OCI-LY7 (cell line): ENCODE data around the gene ZBTB42. TPM values are rescaled to one million over a fixed set of nuclear protein-coding genes. Genes with fewer than 3 reads are reported as not detected.

ENCODE experiments used
- BruUV-seq: library from RNA; stranded (reverse); fragments of 400-500 nt; replicated peaks from 2 replicates; lab custom pipeline; 2021; lab: Mats Ljungman, UMichigan
- CTCF ChIA-PET: fragments of 300-600 bp; sonication (Branson Sonifier 250); formaldehyde crosslinking; loops from one replicate; lab custom pipeline; 2022; ENCODE audit warnings: antibody characterized with exemption; ENCODE audit not compliant: unreplicated experiment; lab: Charles Lee
- POLR2A ChIA-PET: fragments of 300-600 bp; sonication (Branson Sonifier 250); formaldehyde crosslinking; loops from one replicate; lab custom pipeline; 2022; ENCODE audit warnings: antibody characterized with exemption; lab: Charles Lee
- DNase-seq: peaks from one replicate; pipeline ENCODE4 v3.0.0-alpha.2; 2015; ENCODE audit warnings: low spot score
- H2AFZ ChIP-seq: fragments of 200-600 bp; sonication (generic), shearing (Covaris generic); 2 replicates; pipeline ENCODE4 v1.6.1; 2014; ENCODE audit warnings: mild to moderate bottlenecking, antibody characterized with exemption, low read length, moderate library complexity
- H3K27ac ChIP-seq: fragments of 200-600 bp; sonication (generic); 2 replicates; pipeline ENCODE4 v1.5.1; 2014; ENCODE audit warnings: mixed run types, low read depth, mild to moderate bottlenecking, moderate library complexity, low read length, inconsistent platforms; ENCODE audit not compliant: poor library complexity, severe bottlenecking
- H3K36me3 ChIP-seq: fragments of 200-600 bp; sonication (generic); 2 replicates; pipeline ENCODE4 v1.6.1; 2014; ENCODE audit warnings: mild to moderate bottlenecking, antibody characterized with exemption, low read length, moderate library complexity, mixed read lengths; ENCODE audit not compliant: insufficient read depth
- H3K4me1 ChIP-seq: fragments of 200-600 bp; sonication (generic); 2 replicates; pipeline ENCODE4 v1.5.1; 2014; ENCODE audit warnings: mild to moderate bottlenecking, low read length; ENCODE audit not compliant: insufficient read depth, poor library complexity, severe bottlenecking
- H3K4me2 ChIP-seq: fragments of 200-600 bp; sonication (generic); 2 replicates; pipeline ENCODE4 v1.6.1; 2014; ENCODE audit warnings: mild to moderate bottlenecking, low read length
- H3K4me3 ChIP-seq: fragments of 200-600 bp; sonication (generic); 2 replicates; pipeline ENCODE4 v1.5.1; 2014; ENCODE audit warnings: mild to moderate bottlenecking, low read depth, low read length; ENCODE audit not compliant: poor library complexity, severe bottlenecking
- H3K79me2 ChIP-seq: fragments of 200-600 bp; sonication (generic); 2 replicates; pipeline ENCODE4 v1.6.1; 2016; ENCODE audit warnings: low read depth, mild to moderate bottlenecking, low read length, moderate library complexity, mixed read lengths; ENCODE audit not compliant: insufficient read depth
- H3K9me2 ChIP-seq: fragments of 200-600 bp; sonication (generic); 2 replicates; pipeline ENCODE4 v1.6.1; 2016; ENCODE audit warnings: mild to moderate bottlenecking, low read length, mixed read lengths; ENCODE audit not compliant: insufficient read depth
- H3K9me3 ChIP-seq: fragments of 200-600 bp; sonication (generic); 2 replicates; pipeline ENCODE4 v1.6.1; 2014; ENCODE audit warnings: mild to moderate bottlenecking, mixed run types, low read length, mixed read lengths
- H4K20me1 ChIP-seq: fragments of 200-600 bp; sonication (generic); 2 replicates; pipeline ENCODE4 v1.6.1; 2014; ENCODE audit warnings: mild to moderate bottlenecking, antibody characterized with exemption, low read length, moderate library complexity, mixed read lengths; ENCODE audit not compliant: insufficient read depth
- EZH2phosphoT487 ChIP-seq: fragments of 200-600 bp; sonication (generic); IDR thresholded peaks from 2 replicates; pipeline ENCODE4 v1.6.1; 2018; ENCODE audit warnings: low read depth, borderline replicate concordance, mild to moderate bottlenecking, mixed run types, antibody characterized with exemption, low read length, moderate library complexity, mixed read lengths
- intact Hi-C: fragments of 100-400 bp; cut with micrococcal nuclease; formaldehyde crosslinking; loops from one replicate; pipeline ENCODE4 v1.10.0; 2022; ENCODE audit not compliant: unreplicated experiment
- total RNA-seq, 2 experiments: library from RNA; depleted of rRNA in 1 of 2; stranded (reverse); fragments of >200 nt in 1 of 2; shearing (Covaris generic) in 1 of 2; gene quantifications; 2 replicates each; pipeline ENCODE4 v1.2.3, GENCODE V29; 2014 to 2022
- TF ChIP-seq, protein P1 (sequence below): fragments of 200-600 bp; sonication (generic); conservative IDR thresholded peaks from 2 replicates; pipeline ENCODE4 v1.5.1; 2014; ENCODE audit warnings: mild to moderate bottlenecking, antibody characterized with exemption, low read length, moderate library complexity, mixed read lengths

Gene ZBTB42
- total RNA-seq, 2 experiments from 2014 or later: 0.98 to 1.9 TPM

DNA sequence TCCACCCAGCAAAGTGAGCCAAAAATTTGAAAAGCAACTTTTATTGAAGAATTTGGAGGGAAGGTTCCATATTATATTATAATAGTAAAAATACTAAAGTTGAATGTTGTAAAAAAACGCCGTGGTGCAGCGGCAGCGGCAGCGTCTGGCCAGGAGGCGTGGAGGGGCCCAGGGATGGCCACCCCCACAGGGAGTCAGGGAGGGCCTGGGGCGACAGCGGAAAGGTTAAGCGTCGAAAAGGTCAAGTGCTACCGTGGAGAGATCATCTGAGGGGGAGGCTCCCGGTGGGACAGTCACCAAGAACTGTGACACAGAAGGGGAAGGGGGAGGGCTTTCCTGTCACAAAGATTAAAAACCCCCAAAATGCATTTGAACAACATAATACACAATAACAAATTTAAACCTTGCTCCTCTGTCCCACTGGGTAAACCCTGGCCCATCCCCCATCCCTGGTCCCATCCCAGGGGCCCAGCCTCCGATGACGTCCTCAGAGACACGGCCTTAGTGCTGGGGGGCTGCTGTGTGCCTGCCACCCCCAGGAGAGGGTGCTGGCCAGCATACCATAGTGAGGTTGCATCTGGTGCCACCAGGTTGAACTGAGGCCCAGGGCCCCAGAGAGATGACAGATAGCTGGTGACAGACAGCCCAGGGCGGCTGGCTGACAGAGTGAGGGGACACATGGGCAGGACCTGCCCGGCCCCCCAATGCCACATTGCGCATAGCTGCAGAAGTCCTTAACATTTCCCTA, 31.4 kb upstream of the ZBTB42 start:
- no peak overlapping the region for H2AFZ ChIP-seq
- H3K79me2 ChIP-seq: no peaks in the 10 kb centered on the region
- H3K9me3 ChIP-seq: no peaks in the 10 kb centered on the region
- peaks cover 56% of the 10 kb centered on the region for H3K36me3 ChIP-seq
- TF ChIP-seq, protein P1, sequence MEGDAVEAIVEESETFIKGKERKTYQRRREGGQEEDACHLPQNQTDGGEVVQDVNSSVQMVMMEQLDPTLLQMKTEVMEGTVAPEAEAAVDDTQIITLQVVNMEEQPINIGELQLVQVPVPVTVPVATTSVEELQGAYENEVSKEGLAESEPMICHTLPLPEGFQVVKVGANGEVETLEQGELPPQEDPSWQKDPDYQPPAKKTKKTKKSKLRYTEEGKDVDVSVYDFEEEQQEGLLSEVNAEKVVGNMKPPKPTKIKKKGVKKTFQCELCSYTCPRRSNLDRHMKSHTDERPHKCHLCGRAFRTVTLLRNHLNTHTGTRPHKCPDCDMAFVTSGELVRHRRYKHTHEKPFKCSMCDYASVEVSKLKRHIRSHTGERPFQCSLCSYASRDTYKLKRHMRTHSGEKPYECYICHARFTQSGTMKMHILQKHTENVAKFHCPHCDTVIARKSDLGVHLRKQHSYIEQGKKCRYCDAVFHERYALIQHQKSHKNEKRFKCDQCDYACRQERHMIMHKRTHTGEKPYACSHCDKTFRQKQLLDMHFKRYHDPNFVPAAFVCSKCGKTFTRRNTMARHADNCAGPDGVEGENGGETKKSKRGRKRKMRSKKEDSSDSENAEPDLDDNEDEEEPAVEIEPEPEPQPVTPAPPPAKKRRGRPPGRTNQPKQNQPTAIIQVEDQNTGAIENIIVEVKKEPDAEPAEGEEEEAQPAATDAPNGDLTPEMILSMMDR: no peak
- no peak for TF ChIP-seq EZH2phosphoT487
- ChIA-PET CTCF (interaction anchor here (0.6 kb wide), 1 partner anchor 140 kb away, joined by 3 read pairs; no protein-coding TSS in a partner anchor), POLR2A (interaction anchor here (1.5 kb wide), 1 partner anchor 17 kb away, joined by 3 read pairs; the partner anchor contains the start of gene SIVA1)
- no peak overlapping the region for H3K4me2 ChIP-seq
- DNase-seq: no peak
- H3K4me3 ChIP-seq: no peak overlapping the region
- H3K27ac ChIP-seq: no peak overlapping the region
- H3K9me2 ChIP-seq: no peaks in the 10 kb centered on the region
- peaks cover 4% of the 10 kb centered on the region for H3K4me1 ChIP-seq
- no peaks in the 10 kb centered on the region for H4K20me1 ChIP-seq
- TSS peak; percentile 90 for BruUV-seq
- intact Hi-C loops: loop anchor here (2.0 kb wide), 1 partner anchor 101 kb away; no protein-coding TSS in a partner anchor

DNA sequence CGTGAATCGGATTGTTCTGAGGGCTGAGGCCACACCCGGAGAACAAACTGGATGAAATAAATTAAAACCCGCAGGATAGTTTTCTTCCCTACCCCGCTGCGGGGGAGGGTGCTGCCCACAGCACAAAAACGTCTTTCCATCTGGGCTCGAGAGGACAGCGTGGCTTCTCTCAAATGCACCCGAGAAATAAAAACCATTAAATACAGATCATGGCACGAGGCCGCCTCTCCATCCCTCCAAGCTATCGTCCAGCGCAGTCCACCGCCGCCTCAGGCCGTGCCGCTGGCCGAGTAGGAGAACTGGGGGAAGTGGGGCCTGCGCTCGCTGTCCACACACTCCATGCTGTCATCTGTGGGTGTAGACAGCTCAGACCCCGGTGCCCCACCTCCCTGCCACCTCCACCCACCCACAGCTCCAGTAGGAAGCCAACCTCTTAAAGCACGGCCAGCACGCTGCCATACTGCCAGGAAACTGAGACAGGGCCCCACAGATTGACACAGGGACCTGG, 30.8 kb upstream of the ZBTB42 start:
- Histone ChIP-seq H2AFZ (no peak overlapping the region), H3K4me2 (no peak overlapping the region), H3K79me2 (no peaks in the 10 kb centered on the region), H3K9me2 (no peaks in the 10 kb centered on the region), H3K4me3 (no peak overlapping the region), H3K4me1 (peaks cover 4% of the 10 kb centered on the region), H3K9me3 (no peaks in the 10 kb centered on the region), H3K36me3 (peaks cover 61% of the 10 kb centered on the region), H3K27ac (no peak overlapping the region), H4K20me1 (no peaks in the 10 kb centered on the region)
- DNase-seq: no peak
- POLR2A ChIA-PET: no interaction called here
- intact Hi-C loops: no loop called here
- CTCF ChIA-PET: no interaction called here
- no TSS peak for BruUV-seq
- TF ChIP-seq EZH2phosphoT487: no peak
- TF ChIP-seq, protein P1: no peak

DNA sequence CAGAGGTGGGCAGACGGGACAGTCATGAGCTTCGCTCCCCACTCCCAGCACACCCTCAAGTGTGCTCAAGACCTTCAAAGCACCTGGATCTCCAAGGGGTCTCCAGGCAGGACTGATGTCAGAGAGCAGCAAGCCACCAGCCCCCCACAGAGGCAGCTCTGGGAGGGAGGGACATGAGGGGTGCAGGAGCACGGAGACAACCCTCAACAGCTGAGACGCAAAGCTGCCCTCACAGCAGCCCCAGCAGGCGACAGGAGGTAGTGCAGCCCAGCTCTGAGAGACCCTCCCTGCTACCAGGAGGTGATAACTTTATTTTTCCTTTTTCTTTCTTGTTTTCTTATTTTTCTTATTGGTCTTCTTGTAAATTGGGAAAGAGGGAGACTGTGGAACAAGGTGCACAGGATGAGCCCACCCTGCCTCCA, 30.0 kb upstream of the ZBTB42 start:
- H3K27ac ChIP-seq: no peak overlapping the region
- no peaks in the 10 kb centered on the region for H3K9me2 ChIP-seq
- H2AFZ ChIP-seq: no peak overlapping the region
- H3K4me2 ChIP-seq: no peak overlapping the region
- TF ChIP-seq, protein P1: peak; percentile 72
- TF ChIP-seq EZH2phosphoT487: no peak
- H3K36me3 ChIP-seq: peaks cover 55% of the 10 kb centered on the region
- no peaks in the 10 kb centered on the region for H3K9me3 ChIP-seq
- peaks cover 4% of the 10 kb centered on the region for H3K4me1 ChIP-seq
- intact Hi-C loops: no loop called here
- CTCF ChIA-PET: interaction anchor here (1.5 kb wide), 1 partner anchor 55 kb away, joined by 4 read pairs; no protein-coding TSS in a partner anchor
- no peak overlapping the region for H3K4me3 ChIP-seq
- POLR2A ChIA-PET: no interaction called here
- no peaks in the 10 kb centered on the region for H3K79me2 ChIP-seq
- no peaks in the 10 kb centered on the region for H4K20me1 ChIP-seq
- DNase-seq: no peak
- BruUV-seq: no TSS peak
